GM21423 (cell line): ENCODE results near the gene PSMD8.
"Not testable (repeated sequence)": the region's sequence is repeated elsewhere in the genome, so short reads cannot be mapped to it uniquely, and the experiment has no call there.

Experiments
- ATAC-seq: cut with Tn5 transposase; IDR thresholded peaks from one replicate; pipeline ENCODE4 v1.9.1; 2021; ENCODE audit warnings: mild to moderate bottlenecking, moderate library complexity; ENCODE audit not compliant: unreplicated experiment

PSMD8 gene

DNA sequence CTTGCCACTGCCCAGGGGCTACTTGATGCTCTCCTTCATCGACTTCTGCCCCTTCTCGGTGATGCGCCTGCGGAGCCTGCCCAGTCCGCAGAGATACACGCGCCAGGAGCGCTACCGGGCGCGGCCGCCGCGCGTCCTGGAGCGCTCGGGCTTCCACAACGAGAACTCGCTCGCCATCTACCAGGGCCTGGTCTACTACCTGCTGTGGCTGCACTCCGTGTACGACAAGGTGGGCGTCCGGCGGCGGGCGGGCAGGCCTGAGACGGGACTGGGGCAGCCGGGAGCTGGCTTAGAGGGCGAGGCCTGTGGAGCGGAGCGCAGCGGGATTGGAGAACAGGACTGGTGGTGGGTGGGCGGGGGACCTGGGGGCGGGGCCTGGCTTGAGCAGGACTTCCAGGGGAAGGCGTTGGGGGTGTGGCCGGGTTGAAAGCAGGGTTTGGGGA lies 12.7 kb upstream of the PSMD8 start:
- peak; percentile 48 for ATAC-seq

DNA sequence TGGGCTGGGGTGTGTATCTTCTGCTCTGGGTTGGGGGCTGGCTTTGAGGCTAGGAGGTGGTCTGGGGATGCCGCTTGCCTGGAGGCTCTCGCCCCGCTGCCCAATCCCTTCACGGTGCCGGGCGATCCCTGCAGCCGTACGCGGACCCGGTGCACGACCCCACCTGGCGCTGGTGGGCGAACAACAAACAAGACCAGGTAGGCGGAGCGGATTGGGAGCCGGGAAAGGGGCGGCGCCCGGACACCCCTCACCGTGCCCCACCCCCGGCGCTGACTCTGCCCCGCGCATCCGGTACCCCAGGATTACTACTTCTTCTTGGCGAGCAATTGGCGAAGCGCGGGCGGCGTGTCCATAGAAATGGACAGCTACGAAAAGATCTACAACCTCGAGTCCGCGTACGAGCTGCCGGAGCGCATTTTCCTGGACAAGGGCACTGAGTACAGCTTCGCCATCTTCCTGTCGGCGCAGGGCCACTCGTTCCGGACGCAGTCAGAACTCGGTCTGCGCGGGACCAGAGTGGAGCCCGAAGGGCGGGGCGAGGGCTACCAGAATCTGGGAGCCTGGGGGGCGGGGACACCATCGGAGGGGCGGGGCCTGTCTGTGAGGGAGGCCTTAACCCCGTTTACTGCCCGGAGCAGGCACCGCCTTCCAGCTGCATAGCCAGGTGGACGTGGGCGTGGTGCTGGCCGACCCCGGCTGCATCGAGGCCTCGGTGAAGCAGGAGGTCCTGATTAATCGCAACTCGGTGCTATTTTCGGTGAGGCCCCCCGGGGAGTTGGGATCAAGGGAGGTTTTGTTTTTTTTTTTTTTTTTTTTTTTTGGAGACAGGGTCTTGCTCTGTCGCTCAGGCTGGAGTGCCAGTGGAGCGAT lies 12.1 kb upstream of the PSMD8 start:
- peak; percentile 40 for ATAC-seq

DNA sequence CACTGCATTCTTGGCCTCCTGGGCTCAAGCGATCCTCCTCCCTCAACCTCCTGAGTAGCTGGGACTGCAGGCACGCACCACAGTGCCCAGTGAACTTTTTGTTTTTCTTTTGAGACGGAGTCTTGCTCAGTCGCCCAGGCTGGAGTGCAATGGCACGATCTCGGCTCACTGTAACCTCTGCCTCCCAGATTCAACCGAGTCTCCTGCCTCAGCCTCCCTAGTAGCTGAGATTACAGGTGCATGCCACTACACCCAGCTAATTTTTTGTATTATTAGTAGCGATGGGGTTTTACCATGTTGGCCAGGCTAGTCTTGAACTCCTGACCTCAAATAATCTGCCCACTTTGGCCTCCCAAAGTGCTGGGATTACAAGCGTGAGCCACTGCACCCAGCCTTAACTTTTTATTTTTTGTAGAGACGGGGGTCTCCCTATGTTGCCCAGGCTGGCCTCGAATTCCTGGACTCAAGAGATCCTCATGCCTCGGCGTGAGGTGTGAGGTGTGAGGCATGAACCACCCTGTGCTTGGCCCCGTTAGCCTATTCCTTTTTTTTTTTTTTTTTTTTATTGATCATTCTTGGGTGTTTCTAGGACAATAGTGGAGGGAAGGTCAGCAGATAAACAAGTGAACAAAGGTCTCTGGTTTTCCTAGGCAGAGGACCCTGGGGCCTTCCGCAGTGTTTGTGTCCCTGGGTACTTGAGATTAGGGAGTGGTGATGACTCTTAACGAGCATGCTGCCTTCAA lies 11.3 kb upstream of the PSMD8 start:
- ATAC-seq: not testable (repeated sequence)

DNA sequence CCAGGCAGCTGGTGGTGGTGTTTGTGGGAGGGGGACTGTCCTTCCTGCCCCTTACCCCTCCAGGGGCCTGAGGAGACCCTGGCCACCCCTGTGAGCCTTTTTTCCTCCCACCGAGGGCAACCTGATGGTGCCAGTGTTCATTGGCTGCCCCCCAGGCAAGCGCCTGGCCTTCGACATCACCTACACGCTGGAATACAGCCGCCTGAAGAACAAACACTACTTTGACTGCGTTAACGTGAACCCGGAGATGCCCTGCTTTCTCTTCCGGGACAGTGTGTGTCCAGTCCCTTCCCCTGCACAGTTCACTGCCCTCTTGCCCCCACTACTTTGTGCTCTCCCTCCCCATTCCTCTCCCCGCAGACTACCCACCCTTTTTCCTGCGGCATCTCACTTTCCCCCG lies 7.3 kb upstream of the PSMD8 start:
- ATAC-seq: no peak

DNA sequence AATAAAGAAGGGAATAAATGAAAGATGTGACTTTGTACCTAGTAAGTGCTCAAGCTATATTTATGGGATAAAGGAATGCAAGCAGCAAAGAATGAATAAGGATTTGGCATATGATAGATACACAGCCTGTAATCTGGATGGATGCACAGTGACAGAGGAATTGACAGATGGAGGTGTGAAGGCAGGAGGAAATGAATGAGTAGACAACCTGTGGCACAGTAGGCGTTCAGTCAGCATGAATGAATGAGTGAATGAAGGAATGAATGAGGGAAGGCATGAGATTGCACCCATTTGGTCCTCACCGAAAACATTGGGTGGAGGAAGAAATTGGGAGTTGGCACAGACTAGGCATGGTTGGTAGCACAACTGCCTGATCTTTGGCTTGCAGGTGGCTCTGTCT lies 4.8 kb upstream of the PSMD8 start:
- no peak for ATAC-seq

DNA sequence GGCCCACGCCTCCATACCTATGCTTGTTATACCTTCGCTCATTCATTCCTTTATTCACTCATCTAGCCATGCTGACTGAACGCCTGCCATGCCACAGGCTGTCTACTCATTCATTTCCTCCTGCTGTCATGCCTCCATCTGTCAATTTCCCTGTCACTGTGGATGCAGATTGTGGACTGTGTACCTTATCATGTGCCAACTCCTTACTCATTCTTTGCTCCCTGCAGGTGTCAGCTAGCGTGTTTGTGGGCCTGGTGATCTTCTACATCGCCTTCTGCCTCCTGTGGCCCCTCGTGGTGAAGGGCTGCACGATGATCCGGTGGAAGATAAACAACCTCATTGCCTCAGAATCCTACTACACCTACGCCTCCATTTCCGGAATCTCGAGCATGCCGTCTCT lies 4.1 kb upstream of the PSMD8 start:
- ATAC-seq: no peak

DNA sequence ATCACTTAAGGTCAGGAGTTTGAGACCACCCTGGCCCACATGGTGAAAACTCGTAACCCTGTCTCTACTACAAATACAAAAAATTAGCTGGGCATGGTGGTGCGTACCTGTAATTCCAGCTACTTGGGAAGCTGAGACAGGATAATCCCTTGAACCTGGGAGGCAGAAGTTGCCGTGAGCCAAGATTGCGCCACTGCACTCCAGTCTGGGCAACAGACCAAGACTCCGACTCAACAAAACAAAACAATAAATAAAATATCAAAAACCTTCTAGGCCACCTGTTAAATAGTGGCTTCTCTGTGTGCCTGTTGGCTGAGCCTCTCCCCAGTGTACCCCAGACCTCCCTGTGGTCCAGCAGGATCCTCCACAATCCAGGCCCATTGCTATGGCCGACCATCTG lies 3.3 kb upstream of the PSMD8 start:
- no peak for ATAC-seq

DNA sequence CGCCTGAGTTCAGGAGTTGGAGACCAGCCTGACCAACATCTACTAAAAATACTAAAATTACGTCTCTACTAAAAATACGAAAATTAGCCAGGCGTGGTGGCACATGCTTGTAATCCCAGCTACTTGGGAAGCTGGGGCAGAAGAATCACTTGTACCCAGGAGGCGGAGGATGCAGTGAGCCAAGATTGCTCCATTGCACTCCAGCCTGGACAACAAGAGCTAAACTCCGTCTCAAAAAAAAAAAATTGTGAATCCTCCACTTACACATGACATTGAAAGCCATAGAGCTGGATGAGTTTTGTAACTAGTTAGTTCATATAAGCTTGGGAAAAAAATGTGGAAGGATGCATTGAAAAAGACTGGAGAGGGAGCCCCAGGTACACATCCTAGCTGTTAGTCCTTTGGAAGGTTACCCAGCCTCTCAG lies 452 bp upstream of the PSMD8 start:
- ATAC-seq: no peak

DNA sequence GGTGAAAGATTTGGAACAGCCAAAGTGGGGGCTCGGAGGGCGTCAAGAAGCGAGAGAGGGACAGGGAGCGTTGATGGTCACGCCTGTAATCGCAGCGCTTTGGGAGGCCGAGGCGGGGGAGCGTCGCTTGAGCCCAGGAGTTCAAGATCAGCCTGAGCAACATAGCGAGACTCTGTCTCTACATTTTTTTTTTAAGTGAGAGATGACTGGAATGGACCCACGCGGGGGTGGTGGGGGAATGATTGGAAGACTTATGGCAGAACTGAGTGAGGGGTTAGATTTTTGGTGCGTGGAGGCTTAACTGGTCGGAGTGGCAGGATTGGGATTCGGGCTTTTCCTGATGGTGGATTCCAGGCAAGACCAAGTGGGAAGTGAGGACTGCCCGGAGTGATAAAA lies 725 bp downstream of the PSMD8 start:
- ATAC-seq: no peak

DNA sequence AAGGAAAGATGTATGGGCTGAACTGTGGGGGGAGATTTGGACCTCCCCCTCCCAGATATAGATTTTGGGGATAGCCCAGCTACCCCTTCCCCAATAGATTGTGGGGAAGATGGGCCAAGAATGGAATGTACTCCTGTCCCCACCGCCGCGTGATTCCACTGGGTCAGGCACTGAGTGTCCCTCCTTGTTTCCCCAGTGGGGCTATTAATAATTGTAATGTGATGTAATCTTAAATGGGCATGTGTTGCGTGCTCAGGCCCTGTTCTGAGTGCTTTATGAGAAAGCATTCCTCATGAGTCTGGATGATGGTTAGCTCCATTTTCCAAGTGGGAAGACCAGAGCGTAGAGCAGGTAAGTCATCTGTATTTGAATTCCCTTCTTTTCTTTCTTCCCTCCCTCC lies 1.4 kb downstream of the PSMD8 start:
- no peak for ATAC-seq

DNA sequence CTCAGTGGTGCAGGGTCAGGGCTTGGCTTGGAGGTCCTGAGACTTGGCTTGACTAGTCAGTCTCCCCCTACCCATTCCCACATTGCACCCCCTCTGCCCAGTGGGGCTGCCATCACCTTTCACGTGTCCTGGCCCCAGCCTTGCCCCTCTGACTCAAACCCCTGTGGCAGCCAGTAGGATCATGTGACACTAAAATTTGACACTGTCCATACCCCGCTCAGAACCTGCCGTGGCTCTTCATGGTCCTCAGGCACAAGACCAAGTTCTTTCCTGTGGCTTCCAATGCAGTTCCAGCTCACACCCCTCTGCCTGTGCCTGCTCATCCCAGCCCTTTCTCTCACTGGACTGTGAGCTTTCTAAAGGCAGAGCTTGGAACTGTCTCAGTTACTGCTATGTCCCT lies 2.2 kb downstream of the PSMD8 start:
- ATAC-seq: no peak

DNA sequence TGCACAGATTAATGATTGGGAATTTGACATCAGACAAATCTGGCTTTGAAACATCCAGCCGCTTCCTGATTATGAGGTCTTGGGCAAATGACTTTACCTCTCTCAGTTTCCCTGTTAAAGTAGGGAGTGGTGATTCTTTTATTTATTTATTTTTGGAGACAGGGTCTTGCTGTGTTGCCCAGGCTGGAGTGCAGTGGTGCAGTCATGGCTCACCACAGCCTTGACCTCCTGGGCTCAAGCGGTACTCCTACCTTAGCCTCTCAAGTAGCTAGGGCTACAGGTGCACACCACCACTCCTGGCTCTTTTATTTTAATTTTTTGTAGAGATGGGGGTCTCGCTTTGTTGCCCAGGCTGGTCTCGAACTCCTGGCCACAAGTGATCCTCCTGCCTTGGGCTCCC lies 2.7 kb downstream of the PSMD8 start:
- ATAC-seq: no peak

DNA sequence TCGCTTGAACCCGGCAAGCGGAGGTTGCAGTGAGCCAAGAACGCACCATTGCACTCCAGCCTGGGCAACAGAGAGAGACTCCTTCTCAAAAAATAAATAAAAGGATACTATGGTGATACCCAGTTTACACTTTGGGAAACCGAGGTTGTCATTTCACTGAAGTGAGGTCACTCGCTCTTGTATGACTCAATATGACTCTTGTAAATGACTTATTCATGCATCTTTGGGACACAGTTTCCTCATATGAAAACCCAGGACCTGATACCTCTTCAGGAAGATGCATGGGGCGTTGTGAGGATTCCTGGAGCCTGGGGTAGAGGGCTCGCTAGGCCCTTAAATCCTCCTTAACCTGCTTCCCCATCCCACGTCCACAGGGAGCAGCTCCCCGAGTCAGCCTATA lies 4.5 kb downstream of the PSMD8 start:
- ATAC-seq: no peak

DNA sequence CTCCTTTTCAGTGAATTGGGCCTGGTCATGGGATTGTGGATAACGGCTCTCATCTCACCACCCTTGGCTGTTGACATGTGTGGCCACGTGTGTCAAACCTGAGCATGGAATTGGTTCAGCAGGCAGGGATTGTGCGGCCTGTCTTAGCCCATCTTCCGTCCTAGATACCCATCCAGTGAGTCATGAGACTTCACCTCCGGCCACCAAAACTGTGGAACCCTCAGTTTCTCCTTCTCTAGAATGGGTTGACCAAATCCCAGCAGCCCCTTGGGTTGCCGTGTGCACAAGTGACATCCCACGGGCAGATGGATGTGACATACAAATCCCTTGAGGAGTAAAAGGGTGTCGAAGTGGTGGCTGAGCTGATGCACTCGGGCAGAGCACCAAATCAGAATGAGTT lies 6.8 kb downstream of the PSMD8 start:
- ATAC-seq: no peak

DNA sequence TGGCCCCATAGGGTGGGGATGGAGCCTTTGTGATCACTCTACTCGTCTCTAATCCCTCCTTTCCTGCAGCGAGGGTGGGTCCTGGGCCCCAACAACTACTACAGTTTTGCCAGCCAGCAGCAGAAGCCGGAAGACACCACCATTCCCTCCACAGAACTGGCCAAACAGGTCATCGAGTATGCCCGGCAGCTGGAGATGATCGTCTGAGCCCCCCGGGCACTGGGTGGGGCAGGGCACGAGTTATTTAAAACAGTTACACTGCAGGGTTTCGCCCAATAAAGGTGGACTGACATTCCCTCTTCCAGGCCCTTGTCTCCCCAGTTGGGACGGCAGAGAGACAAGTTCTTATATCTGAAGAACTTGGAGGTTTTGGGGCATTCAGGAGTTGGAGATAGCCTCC lies 8.8 kb downstream of the PSMD8 start:
- ATAC-seq: no peak

DNA sequence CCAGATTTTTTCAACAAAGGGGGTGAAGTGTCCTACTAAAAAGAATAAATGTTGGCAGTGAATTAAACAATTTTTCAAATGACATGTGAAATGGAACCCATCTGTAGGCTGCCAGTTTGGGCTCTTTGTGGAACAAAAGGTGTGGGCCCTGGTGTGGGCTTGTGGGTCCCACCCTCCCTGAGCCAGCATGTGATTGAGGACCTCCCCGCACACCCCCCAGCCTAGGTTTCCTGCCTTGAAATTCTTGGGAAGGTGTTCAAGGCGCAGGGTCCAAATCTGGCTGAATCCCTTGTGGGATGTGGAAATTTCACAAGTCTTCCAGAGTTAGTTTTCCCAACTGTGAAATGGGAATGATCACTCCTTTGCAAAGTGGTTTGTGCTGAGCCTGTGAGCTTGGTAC lies 9.4 kb downstream of the PSMD8 start:
- no peak for ATAC-seq

DNA sequence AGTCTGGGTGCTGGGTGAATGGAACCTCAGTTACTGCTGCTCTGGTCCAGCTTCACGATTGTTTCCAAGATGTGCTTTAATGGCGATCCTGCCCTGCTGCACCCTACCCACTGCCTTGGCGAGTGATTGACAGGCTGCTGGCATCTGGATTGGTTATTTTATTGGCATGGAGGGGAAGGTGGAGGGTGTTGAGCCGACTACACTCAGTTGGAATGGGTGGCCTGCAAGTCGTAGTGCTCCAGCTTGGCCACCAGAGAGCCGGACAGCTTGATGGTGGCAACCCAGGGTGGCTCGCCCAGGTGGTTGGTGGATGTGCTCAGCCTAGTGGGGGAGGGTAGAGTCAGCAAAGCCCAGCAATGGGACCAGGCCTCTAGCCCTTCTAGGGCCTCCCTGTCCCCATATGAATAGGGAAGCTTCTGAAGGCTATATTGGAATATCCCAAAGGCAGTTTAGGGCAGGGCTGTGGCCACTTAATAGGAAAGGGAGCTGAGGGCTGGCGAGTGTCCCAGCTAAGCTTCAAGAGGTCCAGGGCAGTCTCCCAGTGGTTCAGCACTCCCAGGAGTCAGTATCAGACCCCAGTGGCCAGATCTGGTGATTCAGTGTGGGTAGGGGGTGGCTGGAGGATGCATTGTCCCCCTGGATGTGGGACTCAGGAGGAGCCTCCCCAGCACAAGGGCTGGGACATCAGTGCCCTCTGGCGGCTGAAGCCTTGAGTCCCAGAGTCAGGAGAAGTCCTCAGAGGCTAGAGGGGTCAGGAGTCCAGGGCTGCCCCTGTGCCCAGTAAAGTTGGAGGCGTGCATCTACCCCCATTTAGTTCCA lies 10.0 kb downstream of the PSMD8 start:
- ATAC-seq: no peak

DNA sequence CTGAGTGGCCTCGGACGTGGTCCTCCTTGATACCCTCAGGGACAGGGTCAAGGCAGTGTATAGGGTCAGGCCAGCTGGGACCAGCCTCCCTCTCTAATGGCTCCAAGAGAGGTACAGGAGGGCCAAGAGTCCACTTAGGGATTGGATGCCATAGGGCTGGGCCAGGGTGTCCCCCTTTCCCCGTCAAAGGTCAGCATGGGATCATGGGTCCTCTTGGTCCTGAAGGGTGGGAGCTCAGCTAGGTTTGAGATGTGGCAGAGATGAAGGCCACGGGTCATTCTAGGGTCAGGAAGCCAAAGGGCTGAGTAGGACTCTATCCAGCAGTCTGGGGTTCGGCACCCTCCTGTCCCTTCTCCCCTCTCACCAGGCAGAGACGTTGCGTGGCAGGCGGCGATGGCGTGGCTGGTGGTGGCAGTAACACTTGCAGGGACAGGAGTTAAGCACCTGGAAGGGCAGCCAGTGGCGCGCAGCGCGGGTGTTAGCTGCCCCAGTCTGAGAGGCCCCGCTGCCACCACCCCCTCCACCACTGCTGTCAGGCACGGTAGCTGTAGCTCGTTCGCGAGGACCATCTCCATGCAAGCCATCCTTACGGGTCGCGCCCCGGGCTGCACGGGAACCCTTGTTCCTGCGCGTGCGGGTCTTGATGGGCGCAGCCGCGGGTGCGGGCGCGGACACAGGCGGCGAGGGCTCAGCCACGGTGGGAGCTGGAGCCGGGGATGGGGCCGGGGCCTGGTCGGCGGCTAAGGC lies 10.9 kb downstream of the PSMD8 start:
- ATAC-seq: no peak

DNA sequence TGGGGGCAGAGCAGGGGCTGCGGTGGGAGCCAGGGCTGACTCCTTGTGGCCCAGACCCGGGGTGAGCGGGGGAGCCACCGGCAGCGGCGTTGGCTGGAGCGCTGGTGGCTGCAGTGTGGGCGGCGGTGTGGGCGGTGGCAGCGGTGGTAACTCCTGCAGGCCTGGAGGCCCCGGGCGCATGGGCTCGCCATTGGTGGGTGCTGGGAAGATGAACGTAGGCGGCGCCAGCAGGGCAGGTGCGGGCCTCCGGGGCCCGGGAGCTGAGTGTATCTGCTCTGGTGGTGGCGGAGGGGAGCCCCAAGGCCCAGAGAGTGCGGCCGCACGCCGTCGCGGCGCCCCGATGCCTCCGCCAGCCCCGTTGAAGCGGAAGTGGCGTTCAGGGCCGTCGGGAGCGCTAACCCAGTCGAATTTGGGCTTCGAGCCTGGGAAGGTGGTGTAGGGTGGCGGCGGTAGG lies 11.5 kb downstream of the PSMD8 start:
- ATAC-seq: no peak

DNA sequence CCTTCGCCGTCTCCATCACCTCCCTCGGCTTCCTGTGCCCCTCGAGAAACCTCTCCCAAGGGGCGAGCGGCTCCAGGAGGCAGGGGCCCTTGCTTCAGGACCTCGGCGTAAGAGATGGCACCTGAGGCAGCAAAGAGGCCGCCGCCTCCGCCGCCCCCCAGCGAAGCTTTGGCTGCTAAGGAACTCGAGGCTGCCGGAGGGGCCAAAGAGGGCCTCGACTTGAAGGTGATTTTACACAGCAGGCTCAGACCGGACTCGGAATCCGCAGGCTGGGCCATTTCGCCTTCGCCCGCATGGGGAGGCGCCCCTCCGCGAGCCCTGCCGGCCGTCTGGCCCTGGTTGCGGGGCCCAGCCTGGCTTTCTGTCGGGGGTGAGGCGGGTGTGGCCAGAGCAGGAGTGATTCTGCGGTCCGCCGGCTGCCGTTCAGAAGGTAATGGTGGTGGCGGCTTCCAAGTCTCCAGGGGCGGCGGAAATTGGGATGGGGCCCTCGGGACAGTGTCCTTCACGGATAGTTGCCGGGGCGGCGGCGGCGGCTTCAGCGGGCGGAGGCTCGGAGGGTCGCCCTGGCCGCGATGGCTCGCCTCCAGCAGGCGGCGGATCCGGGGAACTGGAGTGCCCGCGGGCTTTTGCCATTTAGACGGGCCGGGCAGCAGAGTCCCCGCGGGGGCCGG lies 12.1 kb downstream of the PSMD8 start:
- no peak for ATAC-seq
